Activated T-cell treated with anti-CD3 and anti-CD28 coated beads, Interleukin-2, amount 50 U/mL, for 24 hours (primary cell): Measurements from ENCODE around the gene HBP1.

Experiments used
- DNase-seq: peaks from one replicate; pipeline ENCODE4 v3.0.0-alpha.2; 2020
- H3K27ac Mint-ChIP-seq: 2 replicates; pipeline ENCODE4 v1.8.0; 2020; ENCODE audit warnings: mild to moderate bottlenecking, mixed read lengths
- H3K27me3 Mint-ChIP-seq: 2 replicates; pipeline ENCODE4 v1.8.0; 2020; ENCODE audit warnings: mixed read lengths
- H3K36me3 Mint-ChIP-seq: 2 replicates; pipeline ENCODE4 v1.8.0; 2020; ENCODE audit warnings: low read depth, mixed read lengths
- H3K4me1 Mint-ChIP-seq: 2 replicates; pipeline ENCODE4 v1.8.0; 2020; ENCODE audit warnings: low read depth, mixed read lengths
- H3K4me3 Mint-ChIP-seq: 2 replicates; pipeline ENCODE4 v1.8.0; 2020; ENCODE audit warnings: mild to moderate bottlenecking, moderate library complexity, mixed read lengths
- H3K9me3 Mint-ChIP-seq: 2 replicates; pipeline ENCODE4 v1.8.0; 2020; ENCODE audit warnings: mixed read lengths

HBP1 gene

DNA sequence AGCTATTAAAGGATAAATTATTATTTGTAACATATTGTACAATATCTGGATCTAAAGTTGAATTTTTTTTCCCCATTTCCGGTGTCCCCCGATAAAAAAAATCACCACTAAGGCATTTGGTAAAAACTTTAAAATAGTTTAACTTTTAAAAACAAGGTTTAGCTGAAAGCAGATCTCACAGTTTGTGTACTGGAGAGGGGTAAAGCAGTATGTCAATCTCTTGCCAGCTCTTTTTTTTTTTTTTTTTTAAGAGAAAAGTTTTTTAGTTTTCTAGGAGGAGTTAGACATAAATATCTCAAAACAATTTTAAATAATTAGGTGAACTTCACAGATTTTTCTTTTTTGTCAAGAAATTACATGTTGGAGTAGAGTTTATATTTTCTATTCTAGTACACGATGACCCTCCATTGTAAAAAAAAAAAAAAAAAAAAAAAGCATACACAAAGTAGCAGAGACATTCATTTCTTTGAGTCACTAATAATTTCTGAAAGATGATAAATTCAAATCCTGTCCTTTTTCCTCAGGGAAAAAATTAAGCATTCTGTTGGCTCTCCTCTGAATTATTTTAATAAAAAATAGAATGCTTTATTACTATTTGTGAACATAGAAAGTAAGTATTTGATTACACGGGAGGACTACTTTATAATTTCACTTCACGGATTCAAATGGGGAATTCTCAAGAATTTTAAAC is 1.9 kb upstream of the HBP1 start:
- Mint-ChIP-seq H3K36me3 (peaks cover 10% of the 10 kb centered on the region), H3K4me1 (peaks cover 24% of the 10 kb centered on the region), H3K4me3 (peak overlapping the region; percentile 93), H3K27me3 (no peaks in the 10 kb centered on the region), H3K9me3 (no peaks in the 10 kb centered on the region), H3K27ac (peak overlapping the region; percentile 100)
- DNase-seq = no peak

DNA sequence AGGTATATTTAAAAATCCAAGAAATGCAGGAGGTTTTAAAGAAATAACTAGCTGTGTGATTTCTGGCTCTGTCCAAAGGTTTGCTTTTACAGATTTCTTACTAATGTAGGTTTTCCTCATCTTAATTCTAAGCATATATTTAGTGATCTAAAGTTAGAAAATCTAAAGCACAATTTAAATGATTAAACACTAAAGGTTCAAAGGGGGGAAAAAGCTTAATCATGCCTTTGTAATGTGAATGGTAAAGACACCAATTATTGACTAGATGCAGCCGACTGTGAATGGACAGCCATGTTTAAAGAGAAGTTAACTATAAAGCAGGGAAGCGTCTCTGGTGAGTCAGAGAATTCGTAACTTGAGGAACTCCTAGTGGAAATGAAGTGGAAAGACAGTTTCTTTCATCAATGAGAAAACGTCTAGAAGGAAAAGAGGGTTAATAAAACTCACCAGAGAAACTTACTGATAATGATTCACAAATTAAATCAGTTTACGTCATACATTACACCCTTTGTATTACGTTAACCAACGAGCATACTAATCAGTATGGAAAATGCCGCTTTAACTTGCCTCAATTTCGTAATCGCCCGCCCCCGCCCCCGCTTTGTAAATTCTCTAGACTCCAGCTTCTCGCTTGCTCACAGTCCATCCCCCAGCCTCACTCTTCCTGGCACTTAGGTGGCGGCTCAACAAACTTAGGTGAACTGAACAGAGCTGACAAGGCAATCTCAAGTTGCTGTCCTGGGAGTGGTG is 1.1 kb upstream of the HBP1 start:
- Mint-ChIP-seq H3K4me1 (peaks cover 26% of the 10 kb centered on the region), H3K9me3 (no peaks in the 10 kb centered on the region), H3K27ac (peak overlapping the region; percentile 100), H3K36me3 (peaks cover 10% of the 10 kb centered on the region), H3K4me3 (peak overlapping the region; percentile 93), H3K27me3 (no peaks in the 10 kb centered on the region)
- DNase-seq = no peak

DNA sequence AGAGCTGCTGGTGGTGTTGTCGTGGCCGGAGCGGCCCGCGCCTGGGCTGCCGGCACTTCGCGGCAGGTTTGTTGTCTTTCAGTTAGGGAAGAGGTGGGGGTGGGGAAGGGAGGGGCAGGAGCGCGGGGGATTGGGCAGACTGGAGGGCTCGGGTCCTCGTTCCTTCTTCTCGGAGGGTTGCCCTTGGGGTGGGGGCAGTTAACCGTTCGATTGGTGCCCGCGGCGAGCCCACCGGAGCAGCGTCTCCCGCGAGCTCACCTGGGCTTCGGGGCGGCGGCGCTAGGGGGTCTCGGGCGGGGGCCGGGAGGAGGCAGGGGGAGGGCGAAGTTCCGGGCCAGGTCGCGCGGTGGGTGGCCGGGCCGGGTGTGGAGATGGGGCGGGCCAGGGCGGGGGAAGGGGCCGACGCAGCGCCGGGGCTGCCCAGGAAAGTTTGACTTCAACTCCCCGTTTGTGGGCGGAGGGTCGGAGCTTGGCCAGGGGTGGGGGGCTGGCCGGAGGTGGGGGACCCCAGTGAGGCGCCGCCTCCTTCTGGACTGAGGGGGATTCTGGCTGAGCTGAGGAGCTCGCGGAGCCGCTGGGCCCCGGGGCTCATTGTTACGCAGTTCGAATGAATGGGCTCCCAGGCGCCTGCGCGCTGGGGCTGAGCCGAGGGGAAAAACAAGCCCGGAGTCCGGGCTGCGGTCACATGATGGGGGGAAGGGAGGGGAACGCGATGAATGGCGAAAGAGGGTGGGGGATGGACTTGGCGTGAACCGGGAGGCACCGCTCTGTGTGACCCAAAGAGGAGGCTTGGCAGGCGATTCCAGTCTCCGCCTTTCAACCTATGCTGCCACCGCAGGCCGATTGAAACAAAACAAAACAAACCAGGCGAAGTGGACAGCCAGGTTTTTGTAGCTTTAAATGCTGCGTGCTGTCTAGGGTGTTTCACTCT is 582 bp downstream of the HBP1 start:
- no peaks in the 10 kb centered on the region for H3K9me3 Mint-ChIP-seq
- DNase-seq = peak; percentile 90
- H3K27ac Mint-ChIP-seq = peak overlapping the region; percentile 100
- peak overlapping the region; percentile 93 for H3K4me3 Mint-ChIP-seq
- peaks cover 43% of the 10 kb centered on the region for H3K4me1 Mint-ChIP-seq
- peaks cover 15% of the 10 kb centered on the region for H3K36me3 Mint-ChIP-seq
- H3K27me3 Mint-ChIP-seq = no peaks in the 10 kb centered on the region

DNA sequence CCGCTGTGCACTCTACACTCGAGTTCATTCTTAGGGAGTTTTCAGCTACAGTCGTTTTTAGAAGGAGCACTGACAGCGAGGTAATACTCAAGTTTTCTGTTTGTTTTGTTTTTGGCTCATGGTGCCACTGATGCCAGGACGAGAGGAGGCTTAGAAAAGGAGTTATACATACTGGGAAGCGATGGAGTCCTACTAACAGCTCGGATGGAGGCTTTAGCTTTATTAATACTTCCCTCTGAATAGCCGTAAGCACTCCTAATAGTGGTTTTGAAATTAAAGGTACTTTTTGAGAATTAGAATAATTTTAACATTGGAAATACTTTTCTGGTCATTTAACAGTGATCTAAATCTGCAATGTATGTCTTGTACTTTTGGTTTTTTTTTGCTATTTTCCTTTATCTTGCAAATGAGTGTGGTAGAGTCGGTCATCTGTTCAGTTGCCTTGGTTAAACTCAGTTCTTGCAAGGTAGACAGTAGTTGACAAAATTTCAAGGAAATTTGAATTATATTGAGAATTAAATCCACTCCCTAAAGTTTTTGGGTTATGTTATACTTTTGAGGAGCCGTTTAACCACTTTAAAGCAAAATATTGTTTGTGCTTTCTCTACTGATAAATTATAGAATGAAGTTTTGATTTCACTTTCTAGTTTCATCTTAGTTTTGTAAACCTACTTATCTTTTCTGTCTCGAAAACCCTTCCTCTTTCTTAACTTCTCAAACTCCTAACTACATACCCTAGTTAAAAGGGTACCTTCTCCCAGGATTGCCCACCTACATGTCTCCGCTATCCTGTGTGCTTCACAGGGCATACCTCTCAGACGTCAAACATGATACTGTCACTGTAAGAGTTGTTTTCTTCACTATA is 1.5 kb downstream of the HBP1 start:
- H3K36me3 Mint-ChIP-seq = peaks cover 16% of the 10 kb centered on the region
- no peak for DNase-seq
- peak overlapping the region; percentile 93 for H3K4me3 Mint-ChIP-seq
- peak overlapping the region; percentile 100 for H3K27ac Mint-ChIP-seq
- H3K27me3 Mint-ChIP-seq = no peaks in the 10 kb centered on the region
- no peaks in the 10 kb centered on the region for H3K9me3 Mint-ChIP-seq
- H3K4me1 Mint-ChIP-seq = peaks cover 52% of the 10 kb centered on the region

DNA sequence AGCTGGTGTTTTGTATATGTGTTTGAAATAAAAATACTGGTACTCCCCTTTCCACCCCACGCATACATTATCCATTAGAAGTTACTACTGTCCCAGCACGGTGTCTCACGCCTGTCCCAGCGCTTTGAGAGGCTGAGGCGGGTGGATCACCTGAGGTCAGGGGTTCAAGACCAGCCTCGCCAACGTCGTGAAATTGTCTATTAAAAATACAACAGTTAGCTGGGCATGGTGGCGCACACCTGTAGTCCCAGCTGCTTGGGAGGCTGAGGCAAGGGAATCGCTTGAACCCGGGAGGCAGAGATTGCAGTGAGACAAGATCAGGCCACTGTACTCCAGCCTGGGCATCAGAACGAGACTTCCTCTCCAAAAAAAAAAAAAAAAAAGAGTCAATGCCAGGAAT is 2.7 kb downstream of the HBP1 start:
- Mint-ChIP-seq H3K4me3 (peak overlapping the region; percentile 47), H3K9me3 (no peaks in the 10 kb centered on the region), H3K27me3 (no peaks in the 10 kb centered on the region), H3K36me3 (peaks cover 16% of the 10 kb centered on the region), H3K4me1 (peaks cover 60% of the 10 kb centered on the region), H3K27ac (peak overlapping the region; percentile 93)
- no peak for DNase-seq

DNA sequence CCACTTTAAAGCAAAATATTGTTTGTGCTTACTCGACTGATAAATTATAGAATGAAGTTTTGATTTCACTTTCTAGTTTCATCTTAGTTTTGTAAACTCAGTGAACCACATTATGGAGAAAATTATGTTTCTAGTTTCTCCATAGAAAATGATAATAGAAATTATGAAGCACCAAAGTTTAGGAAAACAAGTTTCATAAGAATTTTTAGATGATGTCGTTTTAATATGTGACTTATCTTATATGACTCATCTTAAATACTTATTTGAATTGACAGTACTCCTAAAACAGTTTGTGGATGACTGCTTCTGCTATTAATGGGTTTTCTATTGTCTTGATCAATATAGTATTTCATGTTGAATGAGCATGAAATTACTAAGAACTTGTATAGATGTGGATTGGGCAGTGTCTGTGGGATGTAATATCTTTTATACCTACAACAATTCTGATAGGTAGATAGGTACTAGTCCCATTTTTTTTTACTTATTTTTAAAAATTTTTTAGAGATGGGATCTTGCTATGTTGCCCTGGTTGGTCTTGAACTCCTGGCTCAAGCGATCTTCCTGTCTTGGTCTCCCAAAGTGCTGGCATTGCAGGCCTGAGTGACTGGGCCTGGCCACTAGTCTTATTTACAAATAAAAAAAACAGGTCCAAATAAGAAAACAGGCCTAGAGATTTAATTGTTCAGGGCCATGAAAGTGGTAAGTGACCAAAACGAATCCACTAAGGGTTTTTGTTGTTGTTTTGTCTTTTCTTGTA is 3.7 kb downstream of the HBP1 start:
- peaks cover 64% of the 10 kb centered on the region for H3K4me1 Mint-ChIP-seq
- peaks cover 16% of the 10 kb centered on the region for H3K36me3 Mint-ChIP-seq
- H3K27ac Mint-ChIP-seq = peak overlapping the region; percentile 93
- peak overlapping the region; percentile 49 for H3K4me3 Mint-ChIP-seq
- no peak for DNase-seq
- no peaks in the 10 kb centered on the region for H3K27me3 Mint-ChIP-seq
- H3K9me3 Mint-ChIP-seq = no peaks in the 10 kb centered on the region

DNA sequence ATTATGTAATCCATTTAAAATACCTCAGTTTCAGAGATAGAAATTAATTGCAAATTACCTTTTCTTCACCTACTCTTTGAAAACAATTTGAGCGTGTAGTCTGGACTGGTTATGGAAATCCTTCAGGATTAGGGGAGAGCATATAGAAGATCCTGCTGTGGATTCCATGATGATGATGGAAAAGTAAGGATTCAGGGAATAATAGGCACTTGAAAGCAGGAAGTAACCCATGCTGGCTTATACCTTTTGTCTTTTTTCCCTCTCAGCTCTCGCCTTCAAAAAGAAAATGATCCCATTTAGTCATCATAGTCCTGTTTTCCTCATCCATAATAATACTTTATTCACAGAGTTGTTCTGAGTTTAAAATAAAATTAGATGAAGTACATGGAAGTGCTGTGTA is 4.4 kb downstream of the HBP1 start:
- Mint-ChIP-seq H3K9me3 (no peaks in the 10 kb centered on the region), H3K27me3 (no peaks in the 10 kb centered on the region), H3K36me3 (peaks cover 18% of the 10 kb centered on the region), H3K4me1 (peaks cover 65% of the 10 kb centered on the region), H3K27ac (peak overlapping the region; percentile 93), H3K4me3 (peak overlapping the region; percentile 49)
- DNase-seq = no peak

DNA sequence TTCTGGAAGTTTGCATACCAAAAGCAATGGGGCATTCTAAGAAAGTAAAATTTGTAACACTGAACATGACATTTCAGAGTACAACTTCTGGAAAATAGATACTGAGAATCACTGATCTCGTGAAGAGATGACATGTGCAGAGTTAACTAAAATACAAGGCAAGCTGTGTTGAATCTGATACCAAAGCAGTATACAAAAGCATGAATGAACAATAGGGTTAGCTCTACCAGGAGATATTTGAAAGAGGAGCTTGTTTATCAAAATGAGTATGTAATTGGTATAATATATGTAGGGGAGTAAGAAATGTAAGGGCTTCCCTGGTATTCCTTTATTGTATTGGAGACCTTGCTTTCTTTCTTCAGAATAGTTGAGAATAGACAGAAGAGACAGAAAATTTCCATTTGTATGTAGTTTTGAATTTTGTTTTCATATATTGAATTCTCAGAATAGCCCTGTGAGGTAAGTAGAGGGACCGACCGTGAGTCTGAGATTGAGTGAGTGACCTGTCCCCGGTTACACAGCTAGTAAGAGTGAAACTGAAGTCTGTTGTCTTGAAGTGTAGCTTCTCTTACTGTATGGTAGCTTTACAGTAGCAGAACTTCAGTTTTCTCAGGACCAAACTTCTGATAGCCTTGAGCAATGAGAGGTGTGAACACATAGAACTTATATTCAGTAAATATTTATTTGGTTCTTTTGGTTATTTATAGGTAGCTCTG is 5.0 kb downstream of the HBP1 start:
- Mint-ChIP-seq H3K4me3 (peak overlapping the region; percentile 49), H3K36me3 (peaks cover 15% of the 10 kb centered on the region), H3K27ac (peak overlapping the region; percentile 93), H3K9me3 (no peaks in the 10 kb centered on the region), H3K27me3 (no peaks in the 10 kb centered on the region), H3K4me1 (peaks cover 65% of the 10 kb centered on the region)
- no peak for DNase-seq

DNA sequence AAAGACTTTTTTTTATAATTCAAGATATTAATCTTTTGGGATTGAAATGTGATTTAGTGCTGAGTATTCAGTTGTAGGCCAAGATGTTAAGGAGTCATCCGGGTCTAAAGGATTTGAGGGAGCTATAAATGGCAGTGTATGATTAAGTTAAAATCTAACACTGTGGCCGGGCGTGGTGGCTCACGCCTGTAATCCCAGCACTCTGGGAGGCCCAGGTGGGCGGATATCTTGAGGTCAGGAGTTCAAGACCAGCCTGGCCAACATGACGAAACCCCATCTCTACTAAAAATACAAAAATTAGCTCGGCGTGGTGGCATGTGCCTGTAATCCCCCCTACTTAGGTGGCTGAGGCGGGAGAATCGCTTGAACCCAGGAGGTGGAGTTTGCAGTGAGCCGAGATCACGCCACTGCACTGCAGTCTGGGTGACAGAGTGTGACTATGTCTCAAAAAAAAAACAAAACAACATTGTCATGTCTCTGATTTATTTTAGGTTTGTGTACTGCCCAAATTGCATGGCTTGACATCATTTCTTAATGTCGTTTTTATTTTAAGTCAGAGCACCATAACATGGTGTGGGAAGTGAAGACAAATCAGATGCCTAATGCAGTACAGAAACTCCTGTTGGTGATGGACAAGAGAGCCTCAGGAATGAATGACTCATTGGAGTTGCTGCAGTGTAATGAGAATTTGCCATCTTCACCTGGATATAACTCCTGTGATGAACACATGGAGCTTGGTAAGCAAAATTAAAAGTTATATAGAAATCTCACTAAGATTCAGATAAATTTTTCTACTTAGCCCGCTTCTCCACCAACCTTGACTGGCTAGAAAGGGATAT is 10.7 kb downstream of the HBP1 start:
- H3K27me3 Mint-ChIP-seq = no peaks in the 10 kb centered on the region
- H3K9me3 Mint-ChIP-seq = no peaks in the 10 kb centered on the region
- DNase-seq = no peak
- H3K4me1 Mint-ChIP-seq = peaks cover 68% of the 10 kb centered on the region
- H3K27ac Mint-ChIP-seq = peak overlapping the region; percentile 95
- peaks cover 34% of the 10 kb centered on the region for H3K36me3 Mint-ChIP-seq
- peak overlapping the region; percentile 1 for H3K4me3 Mint-ChIP-seq

DNA sequence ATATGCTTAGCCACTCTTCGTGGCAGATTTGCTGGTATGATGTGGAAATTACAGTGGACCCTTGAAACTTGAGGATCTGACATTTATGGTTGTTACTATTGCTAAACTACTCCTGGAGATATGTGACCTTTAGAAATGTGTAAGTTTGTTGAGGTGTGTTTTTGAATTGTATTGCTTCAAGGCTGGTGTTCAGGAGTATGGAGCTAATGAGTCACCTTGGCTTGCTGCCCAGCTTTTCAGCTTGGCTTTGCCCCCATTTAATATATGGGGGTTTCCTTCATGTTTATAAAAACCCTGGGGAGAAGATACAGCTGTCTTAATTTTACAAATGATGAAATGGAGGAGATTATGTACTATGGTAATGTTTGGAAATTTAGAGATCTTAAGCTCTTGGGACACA is 11.6 kb downstream of the HBP1 start:
- Mint-ChIP-seq H3K27me3 (no peaks in the 10 kb centered on the region), H3K27ac (peak overlapping the region; percentile 95), H3K4me1 (peaks cover 64% of the 10 kb centered on the region), H3K9me3 (no peaks in the 10 kb centered on the region), H3K36me3 (peaks cover 43% of the 10 kb centered on the region), H3K4me3 (peak overlapping the region; percentile 8)
- DNase-seq = peak; percentile 69

DNA sequence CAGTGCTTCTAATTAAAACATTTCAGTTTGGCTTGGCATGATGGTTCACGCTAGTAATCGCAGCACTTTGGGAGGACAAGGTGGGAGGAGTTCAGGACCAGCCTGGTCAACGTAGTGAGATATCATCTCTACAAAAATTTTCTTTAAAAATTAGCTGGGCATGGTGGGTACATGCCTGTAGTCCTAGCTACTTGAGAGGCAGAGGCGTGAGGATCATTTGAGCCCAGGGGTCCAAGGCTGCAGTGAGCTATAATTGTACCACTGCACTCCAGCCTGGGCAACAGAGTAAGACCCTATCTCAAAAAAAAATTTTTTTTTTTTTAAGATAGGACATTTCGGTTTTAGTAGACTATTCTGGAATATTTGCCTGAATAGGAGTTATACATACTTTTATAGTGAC is 12.4 kb downstream of the HBP1 start:
- Mint-ChIP-seq H3K27me3 (no peaks in the 10 kb centered on the region), H3K36me3 (peaks cover 49% of the 10 kb centered on the region), H3K4me1 (peaks cover 58% of the 10 kb centered on the region), H3K4me3 (no peak overlapping the region), H3K9me3 (no peaks in the 10 kb centered on the region), H3K27ac (peak overlapping the region; percentile 95)
- no peak for DNase-seq

DNA sequence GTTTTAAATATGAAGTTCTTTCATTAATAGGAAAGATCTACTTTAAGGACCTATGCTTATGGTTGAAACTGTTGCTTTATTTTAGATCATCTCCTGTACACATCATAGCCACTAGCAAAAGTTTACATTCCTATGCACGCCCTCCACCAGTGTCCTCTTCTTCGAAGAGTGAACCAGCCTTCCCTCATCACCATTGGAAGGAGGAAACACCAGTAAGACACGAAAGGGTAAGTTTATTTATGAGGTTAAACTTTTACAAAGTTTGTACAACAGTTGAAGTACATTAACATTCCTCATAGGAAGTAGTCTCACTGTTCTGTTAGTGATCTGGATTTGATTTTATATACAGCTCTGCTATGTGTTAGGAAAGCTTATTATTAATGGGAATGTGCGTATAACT is 16.9 kb downstream of the HBP1 start:
- H3K9me3 Mint-ChIP-seq = no peaks in the 10 kb centered on the region
- H3K4me3 Mint-ChIP-seq = no peak overlapping the region
- no peak for DNase-seq
- H3K36me3 Mint-ChIP-seq = peaks cover 76% of the 10 kb centered on the region
- H3K27me3 Mint-ChIP-seq = no peaks in the 10 kb centered on the region
- H3K27ac Mint-ChIP-seq = no peak overlapping the region
- peaks cover 25% of the 10 kb centered on the region for H3K4me1 Mint-ChIP-seq
